Transverse colon (tissue), 4 donors: ENCODE results near the gene EVC. TPM values are rescaled to one million over a fixed set of nuclear protein-coding genes. Genes with fewer than 3 reads are reported as not detected.

Source experiments
- DNase-seq: peaks from one replicate; pipeline ENCODE4 v3.0.0-alpha.2; 2019
- H3K27ac ChIP-seq, 4 donors: fragments of 200-600 bp; sonication (generic); 2 replicates each; pipeline ENCODE4 v1.5.1; 2016 to 2018; ENCODE audit warnings: inconsistent platforms in 4 of 4
- H3K27me3 ChIP-seq: fragments of 200-600 bp; sonication (generic); 2 replicates; pipeline ENCODE4 v1.5.1; 2017; ENCODE audit warnings: inconsistent platforms
- H3K36me3 ChIP-seq, 4 donors: fragments of 200-600 bp; sonication (generic); 2 replicates each; pipeline ENCODE4 v1.5.1; 2017 to 2019; ENCODE audit warnings: inconsistent platforms in 4 of 4
- H3K4me1 ChIP-seq, 4 donors: fragments of 200-600 bp; sonication (generic); 2 replicates each; pipeline ENCODE4 v1.5.1; 2017 to 2020; ENCODE audit warnings: inconsistent platforms in 4 of 4
- H3K4me3 ChIP-seq, 4 donors: fragments of 200-600 bp; sonication (generic); 1 replicate in 1 of 4; 2 replicates in 3 of 4; pipeline versions ENCODE4 v1.5.1 to v1.6.1; 2017 to 2019; ENCODE audit warnings: inconsistent platforms in 4 of 4
- H3K9me3 ChIP-seq, 2 donors: fragments of 200-600 bp; sonication (generic); 2 replicates each; pipeline ENCODE4 v1.5.1; 2017 to 2019; ENCODE audit warnings: inconsistent platforms in 2 of 2
- CTCF ChIP-seq, 5 experiments: fragments of 200-600 bp in 3 of 5; fragments of 450-650 bp in 2 of 5; sonication (generic) in 3 of 5; IDR thresholded peaks; 1 replicate in 2 of 5; 2 replicates in 3 of 5; pipeline ENCODE4 v1.5.1; 2016 to 2017; ENCODE audit warnings: antibody characterized with exemption in 5 of 5, inconsistent platforms in 3 of 5, mild to moderate bottlenecking in 2 of 5, moderate library complexity in 1 of 5
- EP300 ChIP-seq: sonication (generic); formaldehyde crosslinking; IDR thresholded peaks from one replicate; pipeline ENCODE4 v1.6.1; 2017; ENCODE audit warnings: antibody characterized with exemption, low read depth
- POLR2A ChIP-seq: fragments of 450-650 bp; IDR thresholded peaks from one replicate; pipeline ENCODE4 v1.6.1; 2016; ENCODE audit warnings: antibody characterized with exemption, mild to moderate bottlenecking, moderate library complexity
- POLR2AphosphoS5 ChIP-seq, 3 donors: sonication (generic); formaldehyde crosslinking; IDR thresholded peaks; one replicate each; pipeline ENCODE4 v1.6.1; 2016; ENCODE audit warnings: antibody characterized with exemption in 3 of 3
- WGBS, 2 donors: methylation state at CpG; one replicate each; pipeline ENCODE4 v1.1.5; 2018; ENCODE audit warnings: low coverage in 1 of 2; 5-methylcytosine and 5-hydroxymethylcytosine counted together
- in situ Hi-C, 4 donors: fragments of 200-750 bp; cut with MboI; loops; one replicate each; pipeline versions ENCODE4 v1.15.0 to v1.15.1; 2017; ENCODE audit warnings: low sequenced_read_pairs in 3 of 4, low pct_ligation_motif_present in 1 of 4, low pct_unique_long_range_greater_than_20kb in 1 of 4
- intact Hi-C: fragments of 100-400 bp; cut with DNase I; formaldehyde crosslinking; loops from one replicate; pipeline ENCODE4 v1.15.1; 2023; ENCODE audit warnings: low total_unique reads
- total RNA-seq, 4 donors: library from RNA; depleted of rRNA; stranded (reverse); fragments of >200 nt; gene quantifications; one replicate each; pipeline ENCODE4 v1.1.0, GENCODE V29; 2016

The EVC gene
- total RNA-seq, 4 donors from 2014 or later = 6.0 to 45.8 (median 12.0) TPM

GRCh38 chr4:5863461-5864113, 152.6 kb downstream of the EVC start:
- H3K4me1 ChIP-seq = no peaks in the 10 kb centered on the region
- 43 to 68% methylated on average over 5 to 15 of the region's 15 CpGs for WGBS, 2 donors

More at GRCh38 chr4:5863461-5864113, 152.6 kb downstream of the EVC start:
- intact Hi-C loops (no loop called here), in situ Hi-C loops (no loop called here)
- no peak for TF ChIP-seq EP300
- TF ChIP-seq POLR2A = no peak
- TF ChIP-seq POLR2AphosphoS5 (IDR thresholded peaks at IDR 0.05) = no peak
- TF ChIP-seq CTCF (IDR thresholded peaks at IDR 0.05) = no peak
- no peak overlapping the region for H3K27ac ChIP-seq
- H3K36me3 ChIP-seq = no peaks in the 10 kb centered on the region
- no peak overlapping the region for H3K4me3 ChIP-seq
- H3K27me3 ChIP-seq = no peaks in the 10 kb centered on the region
- H3K9me3 ChIP-seq = no peaks in the 10 kb centered on the region
- DNase-seq = no peak

Other genes with a start within 250 kb of the EVC start
- gene EVC2, start 2.6 kb upstream of the EVC start, total RNA-seq = 10 to 100 TPM in 1 of 4 donors, 1 to 10 TPM in 2, under 1 TPM in 1; 0.20 to 10.5 (median 3.9) TPM
- 1 to 10 TPM in 2 of 4 donors, under 1 TPM in 1, not detected in 1; 0.55 to 3.0 (median 2.1) TPM for gene CRMP1, start 181.9 kb downstream of the EVC start, total RNA-seq